B cell (primary cell): ENCODE results near the gene BMS1.
"Not testable (repeated sequence)": the region's sequence is repeated elsewhere in the genome, so short reads cannot be mapped to it uniquely, and the experiment has no call there.

ENCODE experiments used
- EZH2 ChIP-seq: IDR thresholded peaks from 2 replicates; pipeline ENCODE4 v1.6.1; 2012; ENCODE audit warnings: borderline replicate concordance, low read depth, mild to moderate bottlenecking, moderate library complexity, low read length; ENCODE audit not compliant: insufficient read depth, poor library complexity, severe bottlenecking
- TF ChIP-seq, protein P1 (sequence below): fragments of 200-600 bp; IDR thresholded peaks from one replicate; pipeline ENCODE4 v1.8.0; 2022; ENCODE audit warnings: antibody characterized with exemption, mild to moderate bottlenecking

DNA sequence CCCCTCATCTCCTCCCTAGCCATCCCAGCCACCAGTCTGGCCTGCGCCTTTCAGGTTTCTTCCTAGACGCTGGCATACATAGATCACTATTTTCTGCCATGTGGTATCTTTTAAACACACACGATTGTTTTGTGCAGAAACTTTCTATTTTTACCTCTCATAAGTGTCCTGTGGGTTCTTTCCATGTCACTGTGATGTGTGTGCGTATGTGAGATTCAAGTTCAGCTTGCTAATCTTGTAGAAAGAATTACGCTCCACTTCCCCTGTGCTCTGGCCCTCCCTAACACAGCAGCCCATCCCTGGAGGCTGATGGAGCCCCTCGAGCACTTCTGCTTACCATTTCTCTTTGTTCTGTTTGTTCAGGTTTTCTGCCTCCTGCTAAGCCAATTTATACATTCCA is 80.2 kb downstream of the BMS1 start:
- TF ChIP-seq, protein P1, sequence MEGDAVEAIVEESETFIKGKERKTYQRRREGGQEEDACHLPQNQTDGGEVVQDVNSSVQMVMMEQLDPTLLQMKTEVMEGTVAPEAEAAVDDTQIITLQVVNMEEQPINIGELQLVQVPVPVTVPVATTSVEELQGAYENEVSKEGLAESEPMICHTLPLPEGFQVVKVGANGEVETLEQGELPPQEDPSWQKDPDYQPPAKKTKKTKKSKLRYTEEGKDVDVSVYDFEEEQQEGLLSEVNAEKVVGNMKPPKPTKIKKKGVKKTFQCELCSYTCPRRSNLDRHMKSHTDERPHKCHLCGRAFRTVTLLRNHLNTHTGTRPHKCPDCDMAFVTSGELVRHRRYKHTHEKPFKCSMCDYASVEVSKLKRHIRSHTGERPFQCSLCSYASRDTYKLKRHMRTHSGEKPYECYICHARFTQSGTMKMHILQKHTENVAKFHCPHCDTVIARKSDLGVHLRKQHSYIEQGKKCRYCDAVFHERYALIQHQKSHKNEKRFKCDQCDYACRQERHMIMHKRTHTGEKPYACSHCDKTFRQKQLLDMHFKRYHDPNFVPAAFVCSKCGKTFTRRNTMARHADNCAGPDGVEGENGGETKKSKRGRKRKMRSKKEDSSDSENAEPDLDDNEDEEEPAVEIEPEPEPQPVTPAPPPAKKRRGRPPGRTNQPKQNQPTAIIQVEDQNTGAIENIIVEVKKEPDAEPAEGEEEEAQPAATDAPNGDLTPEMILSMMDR, result not testable (repeated sequence)
- TF ChIP-seq EZH2, result not testable (repeated sequence)
